ENCODE measurements around the gene ADK. TPM values are rescaled to one million over a fixed set of nuclear protein-coding genes. Genes with fewer than 3 reads are reported as not detected.

ADK gene
- total and polyA plus RNA-seq, 2 of the 4 experiments (the other 2 are of a cell fraction) = 30.6 to 40.9 TPM

- H4K20me1 ChIP-seq (ENCODE audit: insufficient read depth, low read length) = peaks cover 58% of the 10 kb centered on the region
- H4K8ac ChIP-seq (ENCODE audit: low read depth in 2 of 2, low read length in 2 of 2) = no peak overlapping the region
- H2BK120ac ChIP-seq (ENCODE audit: low read depth, low read length) = no peak overlapping the region
- CTCF ChIA-PET = interaction anchor here (1.1 kb wide), 1 partner anchor 18 kb away, joined by 3 read pairs; no protein-coding TSS in a partner anchor
- H3K4me2 ChIP-seq (ENCODE audit: low read depth, low read length) = no peak overlapping the region
- no peaks in the 10 kb centered on the region for H3K27me3 ChIP-seq (ENCODE audit: control insufficient read depth, insufficient read depth, low read length)
- intact Hi-C loops (cut with micrococcal nuclease) = no loop called here
- H2BK15ac ChIP-seq (ENCODE audit: low read depth, low read length) = no peak overlapping the region
- ATAC-seq (ENCODE audit: low read depth) (no peak), DNase-seq (no peak)
- no peak for TF ChIP-seq RFX5 (IDR thresholded peaks at IDR 0.05; ENCODE audit: low read depth, low read length)
- TF ChIP-seq ELK1 (IDR thresholded peaks at IDR 0.05; ENCODE audit: borderline replicate concordance, low read depth, low read length) = no peak
- TF ChIP-seq MAFK (IDR thresholded peaks at IDR 0.05; ENCODE audit: low read depth, low read length) = no peak
- no peak for TF ChIP-seq SMC3 (IDR thresholded peaks at IDR 0.05; ENCODE audit: low read depth, low read length)
- no peak for TF ChIP-seq CTCF (conservative IDR thresholded peaks at IDR 0.05; ENCODE audit: low read depth, low read length)
- TF ChIP-seq RAD21 (IDR thresholded peaks at IDR 0.05; ENCODE audit: low read length) = no peak
- no peak for TF ChIP-seq BHLHE40 (IDR thresholded peaks at IDR 0.05; ENCODE audit: low read depth, low read length)
- in situ Hi-C loops (cut with MboI; ENCODE audit: low sequenced_read_pairs) = no loop called here
- H2AK5ac ChIP-seq (ENCODE audit: low read depth, low read length) = no peak overlapping the region
- POLR2A ChIA-PET (ENCODE audit: unreplicated experiment) = no interaction called here
- no peak overlapping the region for H4K91ac ChIP-seq (ENCODE audit: insufficient read depth, low read depth, low read length)
- no peak overlapping the region for H2BK20ac ChIP-seq (ENCODE audit: low read depth, low read length)
- 95% methylated on average over 3 of the region's 4 CpGs; no CpG with 5 or more reads in 1 of the 2 experiments for WGBS, 2 experiments (ENCODE audit: extremely low coverage in 2 of 2, insufficient read length in 1 of 2)
- H3K23ac ChIP-seq (ENCODE audit: low read depth, low read length) = peak overlapping the region; percentile 2; the same call in 1 of the 2 replicates
- H4K5ac ChIP-seq (ENCODE audit: low read depth, low read length) = no peak overlapping the region
- H2BK5ac ChIP-seq (ENCODE audit: low read depth, low read length, poor library complexity, severe bottlenecking) = no peak overlapping the region
- no peak overlapping the region for H3K18ac ChIP-seq (ENCODE audit: low read depth, low read length)
- H3K4me3 ChIP-seq (ENCODE audit: insufficient read depth, low read depth, low read length) = no peak overlapping the region
- H3K9me3 ChIP-seq (ENCODE audit: control insufficient read depth, insufficient read depth, low read length) = no peaks in the 10 kb centered on the region
- dilution Hi-C loops (cut with HindIII; ENCODE audit: low sequenced_read_pairs, unreplicated experiment) = no loop called here
- H2AFZ ChIP-seq (replicated peaks; ENCODE audit: low read length, poor library complexity) = no peak overlapping the region
- BruUV-seq (replicated peaks) = no TSS peak
- no peak overlapping the region for H3K4ac ChIP-seq (ENCODE audit: low read depth, low read length)
- H3K4me1 ChIP-seq (ENCODE audit: control insufficient read depth, insufficient read depth, low read length) = peaks cover 13% of the 10 kb centered on the region
- no peak overlapping the region for H2AK9ac ChIP-seq (replicated peaks; ENCODE audit: low read depth, low read length, poor library complexity)
- no peak overlapping the region for H3K14ac ChIP-seq (replicated peaks; ENCODE audit: low read depth, low read length)
- H3K79me1 ChIP-seq (ENCODE audit: low read depth in 1 of 2, low read length in 2 of 2) = peaks cover 42 to 78% of the 10 kb centered on the region in 2 experiments
- H3K9me1 ChIP-seq (ENCODE audit: insufficient read depth, low read length) = peaks cover 10% of the 10 kb centered on the region
- peaks cover 68% of the 10 kb centered on the region for H3K36me3 ChIP-seq (ENCODE audit: control insufficient read depth, insufficient read depth, low read length)
- no peak overlapping the region for H3K27ac ChIP-seq (ENCODE audit: insufficient read depth, low read length)
- H3K9ac ChIP-seq (ENCODE audit: low read depth, low read length) = no peak overlapping the region
- no peak overlapping the region for H3K56ac ChIP-seq (ENCODE audit: extremely low read depth, insufficient read depth, low read length)
Observed at GRCh38 chr10:74117738-74118137, 33.3 kb upstream of the ADK start.

All from IMR-90 (cell line).